GM23338 (cell line): ENCODE data around the gene FCRL5. TPM values are rescaled to one million over a fixed set of nuclear protein-coding genes. Genes with fewer than 3 reads are reported as not detected.

ENCODE experiments used
- ATAC-seq: fragments of 200-7000 bp; cut with Tn5 transposase; 3 replicates; pipeline ENCODE4 v1.9.1; 2020
- DNase-seq: peaks from one replicate; pipeline ENCODE4 v3.0.0-alpha.2; 2015; ENCODE audit warnings: low spot score
- H2AFZ ChIP-seq: fragments of 200-600 bp; sonication (generic); 2 replicates; pipeline ENCODE4 v1.8.0; 2016; ENCODE audit warnings: antibody characterized with exemption, mild to moderate bottlenecking, moderate library complexity
- H3F3A ChIP-seq: fragments of 200-600 bp; sonication (generic); replicated peaks from 2 replicates; pipeline ENCODE4 v1.8.0; 2017; ENCODE audit warnings: antibody characterized with exemption, mixed run types, low read depth
- H3K27ac ChIP-seq: fragments of 200-600 bp; sonication (generic); 2 replicates; pipeline ENCODE4 v1.6.1; 2016; ENCODE audit warnings: low read depth
- H3K27me3 ChIP-seq: fragments of 200-600 bp; sonication (generic); 2 replicates; pipeline ENCODE4 v1.8.0; 2016; ENCODE audit warnings: mild to moderate bottlenecking, mixed run types, moderate library complexity; ENCODE audit not compliant: insufficient read depth
- H3K36me3 ChIP-seq: fragments of 200-600 bp; sonication (generic); 2 replicates; pipeline ENCODE4 v1.8.0; 2016; ENCODE audit warnings: mild to moderate bottlenecking; ENCODE audit not compliant: insufficient read depth
- H3K4me1 ChIP-seq: fragments of 200-600 bp; sonication (generic); 2 replicates; pipeline ENCODE4 v1.8.0; 2016; ENCODE audit warnings: mild to moderate bottlenecking, moderate library complexity; ENCODE audit not compliant: insufficient read depth
- H3K4me2 ChIP-seq: fragments of 200-600 bp; sonication (generic); 2 replicates; pipeline ENCODE4 v1.7.1; 2017; ENCODE audit warnings: mixed run types
- H3K4me3 ChIP-seq: fragments of 200-600 bp; sonication (generic); 2 replicates; pipeline ENCODE4 v1.6.1; 2016; ENCODE audit warnings: mixed run types
- H3K79me2 ChIP-seq: fragments of 200-600 bp; sonication (generic); replicated peaks from 2 replicates; pipeline ENCODE4 v1.8.0; 2017; ENCODE audit warnings: mild to moderate bottlenecking; ENCODE audit not compliant: insufficient read depth
- H3K9me2 ChIP-seq: fragments of 200-600 bp; sonication (generic); 2 replicates; pipeline ENCODE4 v1.8.0; 2017; ENCODE audit not compliant: insufficient read depth
- H4K20me1 ChIP-seq: fragments of 200-600 bp; sonication (generic); replicated peaks from 2 replicates; pipeline ENCODE4 v1.8.0; 2017; ENCODE audit warnings: mild to moderate bottlenecking; ENCODE audit not compliant: insufficient read depth
- H3K27ac Mint-ChIP-seq: 2 replicates; pipeline ENCODE4 v1.8.0; 2020; ENCODE audit warnings: inconsistent platforms, mild to moderate bottlenecking, moderate library complexity, mixed read lengths
- H3K27me3 Mint-ChIP-seq: 3 replicates; pipeline ENCODE4 v1.8.0; 2022; ENCODE audit warnings: low read depth, mild to moderate bottlenecking, moderate library complexity, mixed read lengths, inconsistent platforms; ENCODE audit not compliant: insufficient read depth, poor library complexity
- H3K36me3 Mint-ChIP-seq: 3 replicates; pipeline ENCODE4 v1.8.0; 2021; ENCODE audit warnings: low read depth, mild to moderate bottlenecking, inconsistent platforms, moderate library complexity, mixed read lengths
- H3K4me1 Mint-ChIP-seq: 3 replicates; pipeline ENCODE4 v1.8.0; 2020; ENCODE audit warnings: mild to moderate bottlenecking, inconsistent platforms, mixed read lengths
- H3K4me3 Mint-ChIP-seq: 3 replicates; pipeline ENCODE4 v1.8.0; 2021; ENCODE audit warnings: moderate library complexity, mild to moderate bottlenecking, inconsistent platforms, mixed read lengths
- H3K9me3 Mint-ChIP-seq: 3 replicates; pipeline ENCODE4 v1.8.0; 2020; ENCODE audit warnings: moderate library complexity, mild to moderate bottlenecking, inconsistent platforms, mixed read lengths
- CREB1 ChIP-seq: fragments of 250-450 bp; sonication (Bioruptor Pico); IDR thresholded peaks from 2 replicates; pipeline ENCODE4 v1.5.0; 2020; ENCODE audit warnings: low read depth, mild to moderate bottlenecking, moderate library complexity
- CTCF ChIP-seq, 2 experiments: fragments of 200-600 bp in 1 of 2; sonication (generic) in 1 of 2; conservative IDR thresholded peaks; 2 replicates each; pipeline versions ENCODE4 v1.5.1 to v1.6.1; 2016 to 2017; ENCODE audit warnings: antibody characterized with exemption in 2 of 2, low read depth in 2 of 2, mild to moderate bottlenecking in 2 of 2, moderate library complexity in 1 of 2
- ETS1 ChIP-seq: IDR thresholded peaks from 2 replicates; pipeline ENCODE4 v1.6.1; 2016; ENCODE audit warnings: antibody characterized with exemption
- EZH2 ChIP-seq: fragments of 200-600 bp; sonication (generic); IDR thresholded peaks from one replicate; pipeline ENCODE4 v1.8.0; 2017; ENCODE audit warnings: antibody characterized with exemption, mild to moderate bottlenecking, low read depth; ENCODE audit not compliant: unreplicated experiment
- EZH2phosphoT487 ChIP-seq: fragments of 200-600 bp; sonication (generic); IDR thresholded peaks from one replicate; pipeline ENCODE4 v1.8.1; 2018; ENCODE audit warnings: antibody characterized with exemption; ENCODE audit not compliant: unreplicated experiment
- JUNB ChIP-seq: IDR thresholded peaks from one replicate; pipeline ENCODE4 v1.6.1; 2016; ENCODE audit warnings: antibody characterized with exemption; ENCODE audit not compliant: unreplicated experiment
- NANOG ChIP-seq: IDR thresholded peaks from 2 replicates; pipeline ENCODE4 v1.6.1; 2016; ENCODE audit warnings: antibody characterized with exemption, borderline replicate concordance
- POLR2AphosphoS5 ChIP-seq: IDR thresholded peaks from 2 replicates; pipeline ENCODE4 v1.6.1; 2016; ENCODE audit warnings: antibody characterized with exemption, low read depth
- REST ChIP-seq: IDR thresholded peaks from one replicate; pipeline ENCODE4 v1.6.1; 2018; ENCODE audit warnings: antibody characterized with exemption; ENCODE audit not compliant: unreplicated experiment
- ZNF331 ChIP-seq: fragments of 250-450 bp; sonication (Bioruptor Pico); IDR thresholded peaks from 2 replicates; pipeline ENCODE4 v1.5.0; 2020; ENCODE audit warnings: low read depth, mild to moderate bottlenecking, moderate library complexity
- polyA plus RNA-seq: library from polyadenylated mRNA; unstranded; fragments of >200 nt; fragmentation: Nextera tagmentation; extraction: Ambion mirVana; gene quantifications from 2 replicates; pipeline ENCODE4 v1.2.1, GENCODE V29; 2016
- total RNA-seq: library from RNA; depleted of rRNA; stranded (reverse); fragments of >200 nt; shearing (Covaris generic); gene quantifications from 2 replicates; pipeline ENCODE4 v1.2.3, GENCODE V29; 2014

The FCRL5 gene
- total and polyA plus RNA-seq, 2 experiments from 2014 or later, result 0.79 to 2.8 TPM

GRCh38 chr1:157566484-157567300 lies 14.4 kb upstream of the FCRL5 start (continued):
- TF ChIP-seq JUNB, result no peak
- TF ChIP-seq NANOG, result no peak
- TF ChIP-seq CTCF (conservative IDR thresholded peaks at IDR 0.05; ENCODE audit: low read depth in 2 of 2), result no peak
- TF ChIP-seq EZH2phosphoT487, result no peak
- TF ChIP-seq POLR2AphosphoS5, result no peak
- TF ChIP-seq ZNF331, result no peak

GRCh38 chr1:157562515-157562914 lies 10.2 kb upstream of the FCRL5 start:
- DNase-seq (no peak), ATAC-seq (no peak)
- Histone ChIP-seq H3K27me3 (no peaks in the 10 kb centered on the region), H2AFZ (peak overlapping the region; percentile 45), H3K4me1 (peaks cover 30% of the 10 kb centered on the region), H3K4me3 (no peak overlapping the region), H3K4me2 (no peak overlapping the region), H3K36me3 (no peaks in the 10 kb centered on the region), H3K79me2 (no peaks in the 10 kb centered on the region), H4K20me1 (no peaks in the 10 kb centered on the region), H3K9me2 (no peaks in the 10 kb centered on the region; the same call in 1 of the 2 replicates), H3K27ac (no peak overlapping the region), H3F3A (no peaks in the 10 kb centered on the region)
- no peak overlapping the region for H3K4me3 Mint-ChIP-seq
- no peaks in the 10 kb centered on the region; the same call in 2 of the 3 replicates for H3K36me3 Mint-ChIP-seq
- H3K27me3 Mint-ChIP-seq, result no peaks in the 10 kb centered on the region
- H3K27ac Mint-ChIP-seq, result no peak overlapping the region
- peaks cover 32% of the 10 kb centered on the region for H3K4me1 Mint-ChIP-seq
- no peaks in the 10 kb centered on the region; the same call in 2 of the 3 replicates for H3K9me3 Mint-ChIP-seq
- TF ChIP-seq ETS1, result no peak
- TF ChIP-seq CTCF (conservative IDR thresholded peaks at IDR 0.05; ENCODE audit: low read depth in 2 of 2), result no peak
- TF ChIP-seq EZH2, result no peak
- no peak for TF ChIP-seq REST
- no peak for TF ChIP-seq CREB1
